Effector memory CD8-positive, alpha-beta T cell (primary cell): ENCODE results near the gene PFKP.
A peak's percentile ranks its signal among the peaks of the same experiment; 100 is the strongest.

Experiments used
- ATAC-seq: fragments of 150-1000 bp; cut with Tn5 transposase; replicated peaks from 2 replicates; pipeline ENCODE4 v1.10.0; 2021; ENCODE audit warnings: mild to moderate bottlenecking, moderate library complexity
- DNase-seq, 3 experiments: peaks; one replicate each; pipeline ENCODE4 v3.0.0; 2021
- H3K27ac Mint-ChIP-seq, 2 donors: one replicate each; pipeline ENCODE4 v1.8.0; 2022; ENCODE audit warnings: mild to moderate bottlenecking in 2 of 2, mixed read lengths in 2 of 2, moderate library complexity in 2 of 2
- H3K27me3 Mint-ChIP-seq, 2 donors: one replicate each; pipeline ENCODE4 v1.8.0; 2022; ENCODE audit warnings: mixed read lengths in 2 of 2
- H3K36me3 Mint-ChIP-seq: one replicate; pipeline ENCODE4 v1.8.0; 2022; ENCODE audit warnings: mild to moderate bottlenecking, moderate library complexity, mixed read lengths; ENCODE audit not compliant: insufficient read depth
- H3K4me1 Mint-ChIP-seq, 2 donors: one replicate each; pipeline ENCODE4 v1.8.0; 2022; ENCODE audit warnings: low read depth in 2 of 2, mixed read lengths in 2 of 2
- H3K4me3 Mint-ChIP-seq, 2 donors: one replicate each; pipeline ENCODE4 v1.8.0; 2022; ENCODE audit warnings: mild to moderate bottlenecking in 2 of 2, mixed read lengths in 2 of 2, moderate library complexity in 2 of 2
- H3K9me3 Mint-ChIP-seq, 2 donors: one replicate each; pipeline ENCODE4 v1.8.0; 2022; ENCODE audit warnings: mixed read lengths in 2 of 2

PFKP gene

GRCh38 chr10:3148994-3149393 is 81.6 kb downstream of the PFKP start:
- H3K36me3 Mint-ChIP-seq, result peaks cover 78% of the 10 kb centered on the region
- no peak for DNase-seq
- no peaks in the 10 kb centered on the region for H3K4me1 Mint-ChIP-seq
- H3K4me3 Mint-ChIP-seq, result no peak overlapping the region
- H3K27me3 Mint-ChIP-seq, result no peaks in the 10 kb centered on the region
- H3K9me3 Mint-ChIP-seq, result no peaks in the 10 kb centered on the region
- no peak for ATAC-seq
- H3K27ac Mint-ChIP-seq, result no peak overlapping the region

DNA sequence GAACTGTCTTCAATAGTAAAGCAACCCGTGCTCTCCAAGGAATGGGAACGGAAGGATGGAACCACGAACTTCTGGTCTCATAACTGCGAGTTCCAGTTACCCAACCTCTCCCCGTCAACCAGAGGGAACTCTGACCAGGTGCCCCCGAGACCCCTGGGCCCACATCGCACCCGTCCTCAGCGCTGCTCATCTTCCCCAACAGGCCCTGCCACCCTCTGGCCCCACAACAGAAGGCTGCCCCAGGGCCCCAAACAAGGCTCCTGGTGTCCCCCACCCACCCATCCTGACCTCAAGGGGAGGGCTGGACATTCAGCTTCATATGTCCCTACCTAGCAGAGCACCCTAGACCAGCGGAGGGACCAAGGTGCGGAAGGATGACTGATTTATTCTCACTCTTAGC is 82.6 kb downstream of the PFKP start:
- H3K9me3 Mint-ChIP-seq, result no peaks in the 10 kb centered on the region
- DNase-seq (no peak), ATAC-seq (no peak)
- H3K4me1 Mint-ChIP-seq, result no peaks in the 10 kb centered on the region
- peaks cover 75% of the 10 kb centered on the region for H3K36me3 Mint-ChIP-seq
- H3K27me3 Mint-ChIP-seq, result no peaks in the 10 kb centered on the region
- no peak overlapping the region for H3K27ac Mint-ChIP-seq
- H3K4me3 Mint-ChIP-seq, result no peak overlapping the region

DNA sequence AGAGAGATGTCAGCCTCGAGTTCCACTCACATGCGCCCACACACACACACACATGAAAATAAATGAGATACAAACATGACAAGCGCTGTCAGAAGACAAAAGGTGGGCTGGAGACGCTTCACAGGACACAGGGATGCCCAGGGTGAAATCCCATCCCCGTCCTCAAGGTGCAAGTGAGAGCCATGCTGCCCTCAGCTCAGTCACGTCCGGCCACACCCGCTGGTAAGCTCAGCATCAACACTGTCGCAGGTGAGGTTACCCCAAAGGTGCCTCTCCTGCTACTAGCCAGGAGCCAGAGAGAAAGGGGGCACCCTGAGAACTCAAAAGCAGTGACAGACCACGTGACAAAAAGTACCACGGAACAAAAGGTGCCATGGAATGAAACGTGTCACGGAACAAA is 83.0 kb downstream of the PFKP start:
- Mint-ChIP-seq H3K9me3 (no peaks in the 10 kb centered on the region), H3K4me3 (no peak overlapping the region), H3K36me3 (peaks cover 75% of the 10 kb centered on the region), H3K27ac (no peak overlapping the region), H3K4me1 (no peaks in the 10 kb centered on the region), H3K27me3 (no peaks in the 10 kb centered on the region)
- DNase-seq, result no peak
- no peak for ATAC-seq

- H3K36me3 Mint-ChIP-seq, result peaks cover 74% of the 10 kb centered on the region
- H3K4me1 Mint-ChIP-seq, result no peaks in the 10 kb centered on the region
- DNase-seq (no peak), ATAC-seq (no peak)
- H3K9me3 Mint-ChIP-seq, result no peaks in the 10 kb centered on the region
- peak overlapping the region in 1 of 2 donors; percentile 28 for H3K27ac Mint-ChIP-seq
- H3K4me3 Mint-ChIP-seq, result no peak overlapping the region
- H3K27me3 Mint-ChIP-seq, result no peaks in the 10 kb centered on the region
These were observed 83.6 kb downstream of the PFKP start for GRCh38 chr10:3150961-3151360.

DNA sequence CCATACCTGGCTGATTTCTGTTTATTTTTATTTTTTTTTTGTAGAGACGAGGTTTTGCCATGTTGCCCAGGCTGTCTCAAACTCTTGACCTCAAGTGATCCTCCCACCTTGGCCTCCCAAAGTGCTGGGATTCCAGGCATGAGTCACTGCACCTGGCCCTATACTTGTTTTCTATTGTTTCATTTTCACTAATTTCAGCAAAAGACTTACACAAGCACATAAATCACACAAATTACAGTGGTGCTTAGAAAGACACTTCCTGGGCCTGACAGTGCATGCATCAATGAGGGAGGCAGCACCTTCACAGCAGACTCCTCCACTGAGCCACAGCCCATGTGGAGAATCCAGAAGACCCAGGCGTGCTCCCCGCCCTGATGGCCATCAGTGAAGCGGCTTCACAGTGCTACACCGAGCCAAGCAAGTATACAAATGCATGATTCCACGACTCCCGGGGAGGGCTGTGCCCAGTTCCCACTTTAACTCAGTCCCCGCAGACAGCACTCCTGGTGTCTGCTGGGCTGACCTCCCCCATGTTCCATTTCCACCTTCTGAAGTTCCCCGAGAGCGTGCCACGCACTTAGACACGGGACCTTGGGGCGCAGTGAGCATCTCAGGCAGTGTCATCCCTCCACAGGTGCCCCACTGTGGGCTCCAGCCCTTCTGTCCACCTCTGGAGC is 84.7 kb downstream of the PFKP start:
- Mint-ChIP-seq H3K9me3 (no peaks in the 10 kb centered on the region), H3K36me3 (peaks cover 72% of the 10 kb centered on the region), H3K27me3 (no peaks in the 10 kb centered on the region), H3K4me1 (no peaks in the 10 kb centered on the region), H3K4me3 (no peak overlapping the region), H3K27ac (peak overlapping the region; percentile 46 to 64)
- DNase-seq (no peak), ATAC-seq (no peak)

- peaks cover 72% of the 10 kb centered on the region for H3K36me3 Mint-ChIP-seq
- no peaks in the 10 kb centered on the region for H3K4me1 Mint-ChIP-seq
- H3K4me3 Mint-ChIP-seq, result no peak overlapping the region
- ATAC-seq (no peak), DNase-seq (no peak)
- H3K27ac Mint-ChIP-seq, result peak overlapping the region in 1 of 2 donors; percentile 64
- no peaks in the 10 kb centered on the region for H3K27me3 Mint-ChIP-seq
- H3K9me3 Mint-ChIP-seq, result no peaks in the 10 kb centered on the region
These were observed 85.2 kb downstream of the PFKP start for GRCh38 chr10:3152566-3152935.

- Mint-ChIP-seq H3K27ac (peak overlapping the region in 1 of 2 donors; percentile 84), H3K9me3 (no peaks in the 10 kb centered on the region), H3K4me3 (no peak overlapping the region), H3K36me3 (peaks cover 75% of the 10 kb centered on the region), H3K27me3 (no peaks in the 10 kb centered on the region), H3K4me1 (no peaks in the 10 kb centered on the region)
- ATAC-seq, result no peak
- DNase-seq, result no peak
These were observed 87.3 kb downstream of the PFKP start for GRCh38 chr10:3154666-3155065.

DNA sequence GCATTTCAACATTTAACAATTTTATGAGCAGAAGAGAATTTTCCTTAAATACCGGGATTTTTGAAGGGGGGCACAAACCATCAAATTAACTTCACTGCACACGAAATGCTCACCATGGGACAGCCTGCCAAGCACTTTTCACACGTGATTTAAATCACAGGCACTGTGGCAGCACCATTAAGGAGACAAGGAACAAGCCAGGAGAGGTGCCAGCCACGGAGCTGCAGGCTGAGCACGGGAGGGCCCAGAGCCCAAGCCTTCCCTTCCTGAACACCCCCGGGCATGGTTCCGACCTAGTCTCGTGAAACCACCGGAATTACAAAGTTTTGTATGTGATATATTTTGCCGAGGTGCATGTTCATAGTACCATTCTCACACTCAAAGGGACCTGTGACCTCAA is 91.8 kb downstream of the PFKP start:
- ATAC-seq, result no peak
- no peak for DNase-seq
- Mint-ChIP-seq H3K27me3 (no peaks in the 10 kb centered on the region), H3K4me3 (no peak overlapping the region), H3K36me3 (peaks cover 87% of the 10 kb centered on the region), H3K4me1 (no peaks in the 10 kb centered on the region), H3K9me3 (no peaks in the 10 kb centered on the region), H3K27ac (no peak overlapping the region)

- ATAC-seq, result no peak
- Mint-ChIP-seq H3K9me3 (no peaks in the 10 kb centered on the region), H3K4me1 (peaks cover 0 to 4% of the 10 kb centered on the region in 2 donors), H3K4me3 (no peak overlapping the region), H3K27me3 (no peaks in the 10 kb centered on the region), H3K36me3 (peaks cover 90% of the 10 kb centered on the region), H3K27ac (no peak overlapping the region)
- DNase-seq, result no peak
These were observed 95.2 kb downstream of the PFKP start for GRCh38 chr10:3162533-3162932.

- Mint-ChIP-seq H3K9me3 (no peaks in the 10 kb centered on the region), H3K27ac (no peak overlapping the region), H3K4me3 (no peak overlapping the region), H3K27me3 (no peaks in the 10 kb centered on the region), H3K36me3 (peaks cover 85% of the 10 kb centered on the region), H3K4me1 (peaks cover 0 to 7% of the 10 kb centered on the region in 2 donors)
- ATAC-seq (no peak), DNase-seq (no peak)
These were observed 96.5 kb downstream of the PFKP start for GRCh38 chr10:3163879-3164278.

DNA sequence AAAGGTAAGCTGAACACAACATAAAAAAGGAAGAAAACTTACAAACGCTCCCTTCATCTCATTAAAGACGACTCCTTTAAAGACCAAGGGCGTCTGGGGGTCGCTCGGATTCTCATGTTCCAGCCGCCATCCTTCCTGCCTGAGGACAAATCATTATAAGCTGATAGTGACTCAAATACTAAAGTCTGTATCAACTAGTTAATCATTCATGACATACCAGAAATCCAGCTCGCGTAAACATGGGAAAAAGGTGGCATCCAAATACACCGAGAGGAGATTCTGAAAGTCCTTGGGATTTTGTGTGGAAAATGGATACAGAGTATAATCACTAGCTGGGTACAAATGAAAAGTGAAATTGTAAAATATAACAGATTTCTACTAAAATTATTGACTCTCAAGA is 97.8 kb downstream of the PFKP start:
- Mint-ChIP-seq H3K9me3 (no peaks in the 10 kb centered on the region), H3K27ac (no peak overlapping the region), H3K36me3 (peaks cover 72% of the 10 kb centered on the region), H3K27me3 (no peaks in the 10 kb centered on the region), H3K4me3 (no peak overlapping the region), H3K4me1 (peaks cover 4 to 10% of the 10 kb centered on the region in 2 donors)
- ATAC-seq, result no peak
- DNase-seq, result no peak

- H3K27me3 Mint-ChIP-seq, result no peaks in the 10 kb centered on the region
- peaks cover 4 to 17% of the 10 kb centered on the region in 2 donors for H3K4me1 Mint-ChIP-seq
- no peaks in the 10 kb centered on the region for H3K9me3 Mint-ChIP-seq
- H3K4me3 Mint-ChIP-seq, result no peak overlapping the region
- H3K27ac Mint-ChIP-seq, result no peak overlapping the region
- no peak for ATAC-seq
- H3K36me3 Mint-ChIP-seq, result peaks cover 58% of the 10 kb centered on the region
- DNase-seq, result no peak
These were observed 99.3 kb downstream of the PFKP start for GRCh38 chr10:3166496-3167290.

- H3K27ac Mint-ChIP-seq, result no peak overlapping the region
- no peak for ATAC-seq
- H3K36me3 Mint-ChIP-seq, result peaks cover 53% of the 10 kb centered on the region
These were observed 100.4 kb downstream of the PFKP start for GRCh38 chr10:3167611-3168330.

DNA sequence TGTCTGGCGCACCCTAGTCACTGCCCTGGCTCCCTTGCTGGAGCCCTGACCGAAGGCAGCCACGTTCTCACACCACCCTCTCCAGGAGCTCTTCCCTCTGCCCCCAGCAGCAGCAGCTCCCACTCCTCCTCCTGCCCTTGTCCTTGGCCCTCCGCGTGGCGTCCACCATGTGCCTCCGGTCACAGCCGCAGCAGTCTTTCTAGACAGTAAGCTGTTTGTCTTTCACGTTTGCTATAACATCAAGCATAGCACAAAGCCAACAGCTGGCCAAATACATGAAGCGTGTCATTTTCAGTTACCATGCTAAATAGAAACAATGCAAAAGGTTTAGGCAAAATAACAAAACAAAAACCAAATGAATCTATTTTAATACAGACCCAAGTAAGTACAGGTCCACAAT is 101.9 kb downstream of the PFKP start:
- ATAC-seq (no peak), DNase-seq (no peak)
- H3K4me1 Mint-ChIP-seq, result peaks cover 9 to 29% of the 10 kb centered on the region in 2 donors
- no peaks in the 10 kb centered on the region for H3K27me3 Mint-ChIP-seq
- H3K9me3 Mint-ChIP-seq, result peaks cover 0 to 1% of the 10 kb centered on the region in 2 donors
- H3K4me3 Mint-ChIP-seq, result no peak overlapping the region
- peaks cover 42% of the 10 kb centered on the region for H3K36me3 Mint-ChIP-seq
- H3K27ac Mint-ChIP-seq, result no peak overlapping the region

More at GRCh38 chr10:3167611-3168330, 100.4 kb downstream of the PFKP start:
- Mint-ChIP-seq H3K9me3 (no peaks in the 10 kb centered on the region), H3K4me3 (no peak overlapping the region), H3K4me1 (peaks cover 5 to 22% of the 10 kb centered on the region in 2 donors), H3K27me3 (no peaks in the 10 kb centered on the region)
- no peak for DNase-seq
